Measurements from ENCODE around the gene LRRC73.
"Not testable (repeated sequence)": the region's sequence is repeated elsewhere in the genome, so short reads cannot be mapped to it uniquely, and the experiment has no call there.

DNA sequence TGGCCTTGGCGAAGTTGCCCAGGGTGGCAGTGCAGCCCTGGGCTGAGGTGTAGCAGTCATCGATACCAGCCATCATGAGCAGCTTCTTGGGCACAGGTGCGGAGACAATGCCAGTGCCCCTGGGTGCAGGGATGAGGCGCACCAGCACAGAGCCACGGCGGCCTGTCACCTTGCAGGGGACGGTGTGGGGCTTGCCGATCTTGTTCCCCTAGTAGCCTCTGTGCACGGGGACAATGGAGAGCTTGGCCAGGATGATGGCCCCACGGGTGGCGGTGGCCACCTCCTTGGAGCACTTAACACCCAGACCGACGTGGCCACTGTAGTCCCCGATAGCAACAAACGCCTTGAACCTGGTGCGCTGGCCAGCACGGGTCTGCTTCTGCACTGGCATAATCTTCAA, 28.8 kb upstream of the LRRC73 start:
- TF ChIP-seq, protein P1, sequence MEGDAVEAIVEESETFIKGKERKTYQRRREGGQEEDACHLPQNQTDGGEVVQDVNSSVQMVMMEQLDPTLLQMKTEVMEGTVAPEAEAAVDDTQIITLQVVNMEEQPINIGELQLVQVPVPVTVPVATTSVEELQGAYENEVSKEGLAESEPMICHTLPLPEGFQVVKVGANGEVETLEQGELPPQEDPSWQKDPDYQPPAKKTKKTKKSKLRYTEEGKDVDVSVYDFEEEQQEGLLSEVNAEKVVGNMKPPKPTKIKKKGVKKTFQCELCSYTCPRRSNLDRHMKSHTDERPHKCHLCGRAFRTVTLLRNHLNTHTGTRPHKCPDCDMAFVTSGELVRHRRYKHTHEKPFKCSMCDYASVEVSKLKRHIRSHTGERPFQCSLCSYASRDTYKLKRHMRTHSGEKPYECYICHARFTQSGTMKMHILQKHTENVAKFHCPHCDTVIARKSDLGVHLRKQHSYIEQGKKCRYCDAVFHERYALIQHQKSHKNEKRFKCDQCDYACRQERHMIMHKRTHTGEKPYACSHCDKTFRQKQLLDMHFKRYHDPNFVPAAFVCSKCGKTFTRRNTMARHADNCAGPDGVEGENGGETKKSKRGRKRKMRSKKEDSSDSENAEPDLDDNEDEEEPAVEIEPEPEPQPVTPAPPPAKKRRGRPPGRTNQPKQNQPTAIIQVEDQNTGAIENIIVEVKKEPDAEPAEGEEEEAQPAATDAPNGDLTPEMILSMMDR (conservative IDR thresholded peaks at IDR 0.05), result not testable (repeated sequence)
- TF ChIP-seq EZH2 (IDR thresholded peaks at IDR 0.05; ENCODE audit: low read depth), result not testable (repeated sequence)

Measured in PC-9 (cell line).